ENCODE measurements around the gene IMMP1L.

The IMMP1L gene

GRCh38 chr11:31383116-31383515 lies 126.3 kb downstream of the IMMP1L start:
- no peak overlapping the region for H3K27ac Mint-ChIP-seq
- peaks cover 26% of the 10 kb centered on the region for H3K36me3 Mint-ChIP-seq (ENCODE audit: low read depth)
- H3K9me3 Mint-ChIP-seq = peaks cover 6% of the 10 kb centered on the region
- no peaks in the 10 kb centered on the region for H3K27me3 Mint-ChIP-seq (ENCODE audit: low read depth)
- H3K4me3 Mint-ChIP-seq = no peak overlapping the region
- no peak for TF ChIP-seq CTCF (IDR thresholded peaks at IDR 0.05; ENCODE audit: unreplicated experiment in 3 of 3)
- H3K4me1 Mint-ChIP-seq = no peaks in the 10 kb centered on the region

All from nephron (organoid).